Posterior vena cava (tissue), 2 donors: ENCODE data around the gene RBM44. TPM values are rescaled to one million over a fixed set of nuclear protein-coding genes. Genes with fewer than 3 reads are reported as not detected.
A peak's percentile ranks its signal among the peaks of the same experiment; 100 is the strongest.

Experiments used
- DNase-seq: peaks from one replicate; pipeline ENCODE4 v3.0.0-alpha.2; 2020; ENCODE audit warnings: low spot score
- intact Hi-C, 2 donors: fragments of 100-400 bp; cut with DNase I; formaldehyde crosslinking; loops; one replicate each; pipeline versions ENCODE4 v1.14.1 to v1.14.2; 2022 to 2023
- total RNA-seq, 2 donors: library from RNA; stranded (reverse); fragmentation: NEBNext Ultra II Directional; extraction: Animal tissue kit (Norgen Biotek cat#: 25700); gene quantifications; one replicate each; pipeline ENCODE4 v1.2.1, GENCODE V29; 2021
- donor health status: DM: yes; HTN: yes; CAD: no.
- donor health status: DM: yes; HTN: yes; CAD: no.

The RBM44 gene
- total RNA-seq, 2 donors from 2014 or later, result 0.60 to 1.6 TPM

- intact Hi-C loops, result no loop called here
Measured at GRCh38 chr2:237878321-237879057, 79.9 kb downstream of the RBM44 start.

GRCh38 chr2:237879058-237879430 is 80.5 kb downstream of the RBM44 start:
- DNase-seq, result peak; percentile 22
- intact Hi-C loops, result no loop called here

More at GRCh38 chr2:237878321-237879057, 79.9 kb downstream of the RBM44 start:
- DNase-seq, result peak; percentile 69

- intact Hi-C loops, result no loop called here
- DNase-seq, result peak; percentile 25
Measured at GRCh38 chr2:237879991-237880560, 81.5 kb downstream of the RBM44 start.

- intact Hi-C loops, result no loop called here
- peak; percentile 73 for DNase-seq
Measured at GRCh38 chr2:237882510-237883481, 84.2 kb downstream of the RBM44 start.

- DNase-seq, result peak; percentile 73
- intact Hi-C loops, result no loop called here
Measured at GRCh38 chr2:237883951-237884446, 85.4 kb downstream of the RBM44 start.

GRCh38 chr2:237884681-237885080 is 86.1 kb downstream of the RBM44 start:
- peak; percentile 78 for DNase-seq
- intact Hi-C loops, result no loop called here

GRCh38 chr2:237885111-237885930 is 86.7 kb downstream of the RBM44 start:
- intact Hi-C loops, result no loop called here
- DNase-seq, result peak; percentile 80

GRCh38 chr2:237885931-237886684 is 87.5 kb downstream of the RBM44 start:
- intact Hi-C loops, result no loop called here
- peak; percentile 86 for DNase-seq

GRCh38 chr2:237886685-237887481 is 88.3 kb downstream of the RBM44 start:
- intact Hi-C loops, result no loop called here
- peak; percentile 86 for DNase-seq

- intact Hi-C loops, result no loop called here
- DNase-seq, result no peak
Measured at GRCh38 chr2:237888389-237888788, 89.8 kb downstream of the RBM44 start.

GRCh38 chr2:237889016-237889415 is 90.4 kb downstream of the RBM44 start:
- DNase-seq, result peak; percentile 37
- intact Hi-C loops, result no loop called here

GRCh38 chr2:237889811-237890210 is 91.2 kb downstream of the RBM44 start:
- DNase-seq, result peak; percentile 65
- intact Hi-C loops, result no loop called here

Other genes starting within 250 kb of the RBM44 start
- not detected for gene PRLH, start 232.2 kb upstream of the RBM44 start, total RNA-seq
- 1 to 10 TPM; 2.0 to 2.7 TPM for gene RAB17, start 208.0 kb upstream of the RBM44 start, total RNA-seq
- gene LRRFIP1, start 171.2 kb upstream of the RBM44 start, total RNA-seq, result 100 to 1,000 TPM; 180 to 357 TPM
- 100 to 1,000 TPM; 114 to 116 TPM for gene RAMP1, start 60.8 kb downstream of the RBM44 start, total RNA-seq
- 10 to 100 TPM; 49.5 to 49.9 TPM for gene UBE2F, start 168.2 kb downstream of the RBM44 start, total RNA-seq